ENCODE data around the gene VSIG10L2.
A peak's percentile ranks its signal among the peaks of the same experiment; 100 is the strongest.

VSIG10L2 gene

DNA sequence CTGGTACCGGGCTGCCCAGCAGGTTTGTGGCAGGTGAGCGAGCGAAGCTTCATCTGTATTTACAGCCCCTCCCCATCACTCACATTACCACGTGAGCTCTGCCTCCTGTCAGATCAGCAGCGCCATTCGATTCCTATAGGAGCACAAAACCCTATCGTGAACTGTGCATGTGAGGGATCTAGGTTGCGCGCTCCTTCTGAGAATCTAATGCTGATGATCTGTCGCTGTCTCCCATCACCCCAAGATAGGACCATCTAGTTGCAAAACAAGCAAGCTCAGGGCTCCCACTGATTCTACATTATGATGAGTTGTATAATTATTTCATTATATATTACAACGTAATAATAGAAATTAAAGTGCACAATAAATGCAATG, 15.8 kb upstream of the VSIG10L2 start:
- DNase-seq: no peak

DNA sequence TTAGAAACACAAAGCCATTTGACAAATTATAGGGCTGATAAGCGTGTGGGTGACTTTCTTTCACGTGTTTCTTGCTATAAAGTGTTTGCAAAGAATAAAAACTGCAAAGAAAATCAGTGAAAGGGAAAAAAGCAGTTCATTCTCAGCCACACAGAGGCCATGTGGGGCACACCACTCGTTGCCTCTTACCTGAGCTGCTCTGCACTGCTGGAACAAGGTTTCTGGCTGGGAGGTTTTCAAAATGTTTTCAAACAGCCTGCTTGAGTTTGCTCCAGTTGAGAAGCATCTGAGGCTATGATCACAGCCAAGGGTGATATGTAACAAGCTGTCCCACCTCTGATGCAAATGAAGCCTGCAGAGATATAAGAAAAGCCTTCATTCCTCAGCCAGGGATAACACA, 14.7 kb upstream of the VSIG10L2 start:
- no peak for DNase-seq

DNA sequence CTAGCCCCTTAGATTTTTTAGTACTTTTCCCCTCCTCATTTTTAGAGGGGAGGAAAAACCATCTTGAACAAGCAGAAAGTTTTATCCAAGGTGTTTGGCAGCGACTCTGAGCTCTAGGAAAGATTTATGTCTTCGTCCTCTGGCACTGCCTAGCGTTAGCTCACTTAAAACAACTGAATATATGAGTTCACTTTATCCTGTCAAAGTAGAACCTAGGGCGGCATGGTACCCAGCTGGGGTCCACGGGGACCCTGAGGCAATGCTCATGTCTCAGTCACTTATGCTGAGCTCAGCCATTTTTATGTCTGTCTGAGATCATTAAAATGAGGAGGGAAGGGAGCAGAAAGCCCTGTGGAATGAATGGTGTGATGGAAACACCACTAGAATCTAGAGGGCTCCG, 14.2 kb upstream of the VSIG10L2 start:
- DNase-seq: no peak

DNA sequence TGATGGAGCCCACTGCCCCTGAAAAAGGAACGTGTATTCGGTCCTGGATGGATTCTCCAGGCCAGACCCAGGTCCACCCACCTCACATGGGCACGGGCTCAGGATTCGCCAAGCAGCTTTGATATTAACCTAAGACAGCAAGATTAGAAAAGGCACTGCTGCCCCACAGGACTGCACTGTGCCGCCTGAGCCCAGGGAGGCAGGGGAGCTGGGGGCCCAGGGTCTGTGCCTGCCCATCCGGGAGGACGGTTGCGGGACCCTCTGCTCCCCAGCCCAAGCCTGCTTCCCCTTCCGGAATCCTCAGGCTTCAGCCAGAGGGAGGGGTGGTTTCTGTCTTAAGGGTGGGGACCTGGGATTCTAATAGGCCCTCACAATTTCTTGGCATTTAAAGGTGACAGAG, 13.5 kb upstream of the VSIG10L2 start:
- no peak for DNase-seq

DNA sequence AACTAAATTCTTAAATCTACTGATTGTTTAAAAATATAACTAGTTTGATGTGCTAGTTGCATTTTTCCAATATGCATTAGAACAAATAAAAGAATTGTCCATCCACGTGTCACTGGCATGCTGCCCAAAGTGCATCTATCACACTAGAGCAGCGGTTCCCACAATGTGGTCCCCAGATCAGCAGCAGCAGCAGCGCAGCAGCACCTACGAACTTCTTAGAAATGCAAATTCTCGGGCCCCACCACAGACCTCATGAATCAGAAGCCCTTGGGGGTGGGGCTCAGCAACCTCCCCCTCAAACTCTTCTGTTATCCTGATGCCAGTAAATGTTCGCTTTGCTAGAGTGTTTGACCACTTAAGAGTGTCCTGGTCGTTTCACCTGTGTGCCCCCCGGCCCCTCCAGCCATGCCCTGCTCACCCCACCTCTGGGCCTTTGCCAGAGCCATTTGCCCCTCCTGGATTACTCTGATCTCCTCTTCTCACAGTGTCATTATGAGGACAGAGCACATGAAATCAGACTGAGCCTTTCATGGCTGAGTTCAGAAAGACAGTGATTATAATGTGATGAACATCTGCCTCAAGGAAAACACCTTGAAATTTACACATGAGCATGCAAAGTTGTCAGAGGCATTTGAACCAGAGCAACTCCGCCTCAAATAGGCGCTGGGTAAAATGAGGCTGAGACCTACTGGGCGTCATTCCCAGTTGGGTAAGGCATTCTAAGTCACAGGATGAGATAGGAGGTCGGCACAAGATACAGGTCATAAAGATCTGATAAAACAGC, 12.6 kb upstream of the VSIG10L2 start:
- DNase-seq: peak in 1 of 5 experiments; percentile 11

DNA sequence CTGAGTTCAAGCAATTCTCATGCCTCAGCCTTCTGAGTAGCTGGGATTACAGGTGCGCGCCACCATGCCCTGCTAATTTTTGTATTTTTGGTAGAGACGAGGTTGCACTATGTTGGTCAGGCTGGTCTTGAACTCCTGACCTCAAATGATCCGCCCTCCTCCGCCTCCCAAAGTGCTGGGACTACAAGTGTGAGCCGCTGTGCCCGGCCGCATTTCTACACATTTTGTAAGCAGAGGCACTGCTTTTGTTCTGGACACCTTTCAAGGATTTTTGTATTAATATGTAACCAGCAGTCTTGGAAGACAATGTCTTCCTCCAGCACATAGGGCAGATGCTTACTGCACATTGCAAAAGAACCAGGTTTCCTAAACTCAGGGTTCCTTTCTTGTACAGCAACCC, 11.4 kb upstream of the VSIG10L2 start:
- no peak for DNase-seq

DNA sequence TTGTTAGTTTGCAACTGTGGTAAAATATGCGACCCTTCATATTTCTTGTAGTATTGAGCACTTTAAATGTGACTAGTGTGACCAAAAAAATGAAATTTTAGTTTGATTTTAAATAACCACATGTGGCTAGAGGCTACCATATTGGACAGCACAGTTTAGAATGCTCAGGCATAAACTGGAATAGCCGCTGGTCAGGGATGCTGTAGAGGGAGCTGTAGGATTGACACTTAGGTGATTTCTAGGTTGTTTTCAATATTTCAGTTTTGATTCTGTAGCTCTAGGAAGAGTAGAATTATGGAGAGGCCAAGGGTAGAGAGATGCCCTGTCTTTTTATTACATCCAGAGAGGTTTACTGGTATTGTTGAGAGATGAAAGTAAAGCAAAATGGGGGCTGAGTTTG, 10.8 kb upstream of the VSIG10L2 start:
- DNase-seq: no peak

DNA sequence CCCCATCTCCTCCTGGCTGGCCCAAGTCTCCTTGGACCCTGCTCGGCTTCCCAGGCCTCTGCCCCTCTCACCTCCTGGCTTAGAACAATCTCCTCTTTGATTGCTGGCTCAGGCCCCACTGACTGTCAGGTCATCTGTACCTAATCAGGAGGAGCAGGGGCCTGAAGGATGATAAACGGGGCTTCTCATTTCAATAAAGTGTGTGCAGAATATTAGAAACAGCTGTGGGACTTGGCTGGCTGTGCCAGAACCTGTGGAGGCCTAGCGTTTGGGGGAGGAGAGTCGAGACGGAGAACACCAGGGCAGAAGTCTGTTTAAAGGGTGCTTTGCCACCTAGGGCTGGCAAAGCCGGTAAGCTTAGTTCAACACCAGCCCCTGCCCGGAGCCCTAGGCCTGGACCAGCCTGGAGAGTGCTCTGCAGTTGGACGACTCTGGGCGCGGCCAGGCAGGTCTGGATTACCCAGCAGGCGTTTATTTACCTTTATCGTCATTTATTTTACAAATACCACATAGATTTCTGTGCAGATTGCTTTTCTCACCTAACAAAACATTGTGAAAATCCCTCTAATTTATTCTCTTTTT, 10.1 kb upstream of the VSIG10L2 start:
- no peak for DNase-seq

DNA sequence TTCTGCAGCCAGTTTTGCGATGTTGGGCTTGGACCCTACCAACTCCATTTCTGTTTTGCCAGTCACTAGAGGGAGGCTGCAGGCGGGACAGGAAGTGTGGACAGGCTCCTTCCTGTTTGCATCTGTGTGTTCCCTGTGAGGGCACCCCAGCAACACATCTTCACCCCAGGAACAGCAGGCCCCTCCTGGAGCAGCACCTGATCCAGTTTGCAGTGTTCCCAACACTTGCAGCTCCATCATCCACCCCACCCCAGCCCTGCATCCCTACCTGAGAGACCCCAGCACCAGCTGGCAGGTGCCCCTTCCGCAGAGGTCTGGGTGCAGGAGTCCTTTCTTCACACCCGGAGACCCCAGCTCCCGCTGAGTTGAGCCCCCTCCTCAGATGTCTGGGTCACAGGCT, 7.4 kb upstream of the VSIG10L2 start:
- DNase-seq: peak in 1 of 5 experiments; percentile 48

DNA sequence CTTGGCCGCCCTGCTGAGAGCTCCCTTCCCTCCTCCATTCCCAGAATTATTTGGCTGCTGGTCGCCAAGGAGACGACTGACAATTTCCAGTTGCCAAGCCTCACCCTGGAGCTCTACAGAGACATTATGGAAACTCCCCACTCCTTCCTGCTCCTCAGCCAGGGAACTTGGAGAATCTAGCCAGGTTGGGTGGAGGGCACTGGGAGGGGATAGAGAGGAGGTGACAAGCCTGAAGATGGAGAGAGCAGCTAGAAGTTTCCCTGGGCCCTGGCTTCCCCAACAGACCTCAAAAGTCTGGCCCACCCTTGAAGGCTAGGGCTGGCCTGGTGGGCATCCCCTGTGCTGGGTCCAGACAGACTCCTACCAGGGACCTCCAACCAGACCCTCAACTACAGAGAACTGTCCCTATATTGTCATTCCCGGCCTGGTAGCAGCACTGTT, 6.7 kb upstream of the VSIG10L2 start:
- DNase-seq: no peak

DNA sequence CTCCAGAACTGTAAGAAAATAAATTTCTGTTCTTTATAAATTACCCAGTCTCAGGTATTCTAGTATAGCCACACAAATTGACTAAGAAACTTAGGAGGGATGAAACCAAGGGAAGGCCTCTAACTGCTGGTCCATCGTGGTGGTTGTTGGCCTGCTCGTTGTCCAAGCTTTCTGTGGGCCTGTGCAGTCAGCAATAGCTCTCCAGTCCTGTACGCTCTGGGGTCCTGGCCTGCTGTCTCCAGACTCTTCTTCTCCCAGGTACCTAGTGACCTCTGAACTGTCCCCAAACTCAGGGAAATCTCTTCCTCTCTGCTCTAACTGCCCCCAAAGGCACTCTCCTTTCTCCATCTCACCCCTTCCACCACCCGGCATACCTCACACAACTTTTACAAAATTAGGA, 5.7 kb upstream of the VSIG10L2 start:
- no peak for DNase-seq

DNA sequence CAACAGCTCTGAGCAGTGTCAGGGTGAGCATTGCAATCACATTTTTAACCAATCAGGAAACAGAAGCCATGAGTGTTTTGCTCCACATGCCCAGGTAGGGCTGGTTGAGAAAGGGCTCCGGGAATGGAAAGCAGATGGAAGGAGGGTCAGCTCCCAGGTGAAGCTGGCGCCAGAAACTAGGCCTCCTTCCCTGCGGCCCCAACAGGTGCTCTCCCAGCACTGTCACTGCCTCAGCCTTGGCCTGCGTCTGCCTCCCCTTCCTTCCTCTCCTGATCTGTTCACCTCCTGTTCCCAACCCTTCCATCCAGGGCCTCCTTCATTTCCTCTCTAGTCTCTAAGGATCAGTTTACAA, 4.6 kb upstream of the VSIG10L2 start:
- DNase-seq: no peak

DNA sequence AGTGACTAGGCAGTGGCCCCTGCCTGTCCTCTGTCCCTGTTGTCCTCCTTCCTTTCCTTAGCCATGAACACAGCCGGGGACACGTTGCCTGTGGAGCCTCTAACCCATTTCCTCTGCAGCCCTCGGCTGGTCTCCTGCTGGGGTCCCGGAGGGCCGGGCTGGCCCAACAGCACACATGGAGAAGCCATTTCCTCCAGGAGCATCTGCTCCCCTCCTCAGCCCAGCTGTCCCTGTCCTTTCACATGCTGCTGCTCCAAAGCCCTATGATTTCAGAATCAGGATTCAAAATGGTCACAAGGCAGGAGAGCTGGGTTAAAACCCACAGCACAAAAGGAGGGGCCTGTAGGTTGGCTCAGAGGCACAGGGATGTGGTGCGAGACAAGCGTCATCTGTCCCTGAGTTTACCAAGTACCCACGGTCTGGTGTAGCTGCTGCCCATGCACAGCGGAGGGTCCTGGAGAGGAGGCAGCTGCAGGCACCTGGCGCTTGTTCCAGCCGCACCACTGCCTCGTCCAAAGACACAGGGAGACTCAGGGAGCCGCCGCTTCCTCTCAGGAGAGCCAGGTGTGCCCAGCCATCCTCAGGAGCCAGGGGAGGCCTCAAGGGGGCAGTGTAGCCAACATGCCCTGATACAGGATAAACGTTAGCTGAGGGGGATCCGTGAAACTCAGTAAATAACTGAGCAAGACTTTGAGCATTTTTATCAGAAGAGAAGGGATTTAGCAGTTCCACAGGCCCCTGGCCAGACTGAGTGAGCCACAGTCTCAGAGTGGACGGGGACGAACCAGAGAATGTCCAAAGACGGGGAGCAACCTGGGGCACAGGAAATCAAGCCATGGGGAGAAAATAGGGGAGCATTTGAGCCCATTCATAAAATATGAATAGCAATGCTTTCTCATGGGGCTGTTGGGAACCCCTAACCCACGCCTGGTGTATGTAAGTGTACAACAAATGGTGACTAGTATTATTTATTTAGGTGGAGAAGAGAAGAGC, 3.9 kb upstream of the VSIG10L2 start:
- DNase-seq: peak in 3 of 5 experiments; percentile 25 to 54 (median 29)

DNA sequence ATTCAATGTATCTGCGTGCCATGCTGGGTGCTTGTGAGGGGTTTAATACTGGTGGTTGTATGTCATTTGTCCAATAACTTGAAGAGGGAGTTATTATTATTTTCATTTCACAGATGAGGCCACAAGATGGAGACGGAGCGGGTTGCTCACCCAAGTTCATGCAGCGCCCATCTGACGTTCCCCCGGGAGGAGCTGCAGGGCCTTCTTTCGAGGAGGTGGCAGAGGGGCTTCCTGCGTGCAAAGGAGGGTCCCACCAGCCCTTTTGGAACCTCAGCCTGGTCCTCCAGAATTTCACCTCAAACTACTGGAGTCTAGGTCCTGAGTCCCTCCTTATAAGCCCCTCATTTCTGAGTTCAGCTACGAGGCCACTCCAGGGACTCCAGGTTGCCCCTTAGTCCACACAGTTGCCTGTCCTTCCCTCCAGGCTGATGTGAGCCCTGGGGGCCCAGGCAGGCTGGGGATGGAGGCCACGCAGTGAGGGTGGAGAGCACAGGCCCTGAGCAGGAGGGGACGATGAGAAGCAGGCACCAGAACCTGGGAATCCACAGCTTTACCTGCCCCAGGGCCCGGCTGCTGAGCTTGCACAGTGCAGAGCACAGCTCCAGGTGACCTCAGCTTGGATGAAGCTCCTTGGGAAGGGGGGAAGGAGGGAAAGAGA, 2.9 kb upstream of the VSIG10L2 start:
- no peak for DNase-seq

DNA sequence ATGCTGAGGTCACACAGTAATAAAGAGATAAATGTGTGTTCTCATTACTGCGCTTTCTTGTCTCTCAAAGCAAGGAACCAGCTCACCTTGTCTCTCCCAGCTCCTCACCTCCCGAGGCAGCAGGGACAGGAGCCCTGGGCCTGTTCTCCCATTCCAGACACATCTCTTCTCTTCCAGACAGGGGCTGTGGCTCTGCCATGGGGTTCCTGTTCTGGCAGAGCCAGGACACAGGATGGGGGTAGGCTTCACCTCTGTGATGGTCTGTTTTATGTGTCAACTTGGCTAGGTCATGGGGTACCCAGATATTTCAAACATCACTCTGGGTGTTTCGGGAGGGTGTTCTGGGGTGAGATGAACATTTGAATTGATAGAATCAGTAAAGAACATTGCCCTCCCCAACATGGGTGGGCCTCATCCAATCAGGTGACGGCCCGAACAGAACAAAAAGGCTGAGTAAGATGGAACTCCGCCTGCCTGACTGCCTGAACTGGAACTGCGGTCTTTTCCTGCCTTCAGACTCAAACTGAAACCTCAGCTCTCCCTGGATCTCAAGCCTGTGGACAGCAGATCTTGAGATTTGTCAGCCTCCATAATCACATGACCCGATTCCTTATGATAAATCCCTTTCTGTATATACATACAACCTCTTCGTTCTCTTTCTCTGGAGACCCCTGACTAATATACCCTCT, 2.0 kb upstream of the VSIG10L2 start:
- no peak for DNase-seq

DNA sequence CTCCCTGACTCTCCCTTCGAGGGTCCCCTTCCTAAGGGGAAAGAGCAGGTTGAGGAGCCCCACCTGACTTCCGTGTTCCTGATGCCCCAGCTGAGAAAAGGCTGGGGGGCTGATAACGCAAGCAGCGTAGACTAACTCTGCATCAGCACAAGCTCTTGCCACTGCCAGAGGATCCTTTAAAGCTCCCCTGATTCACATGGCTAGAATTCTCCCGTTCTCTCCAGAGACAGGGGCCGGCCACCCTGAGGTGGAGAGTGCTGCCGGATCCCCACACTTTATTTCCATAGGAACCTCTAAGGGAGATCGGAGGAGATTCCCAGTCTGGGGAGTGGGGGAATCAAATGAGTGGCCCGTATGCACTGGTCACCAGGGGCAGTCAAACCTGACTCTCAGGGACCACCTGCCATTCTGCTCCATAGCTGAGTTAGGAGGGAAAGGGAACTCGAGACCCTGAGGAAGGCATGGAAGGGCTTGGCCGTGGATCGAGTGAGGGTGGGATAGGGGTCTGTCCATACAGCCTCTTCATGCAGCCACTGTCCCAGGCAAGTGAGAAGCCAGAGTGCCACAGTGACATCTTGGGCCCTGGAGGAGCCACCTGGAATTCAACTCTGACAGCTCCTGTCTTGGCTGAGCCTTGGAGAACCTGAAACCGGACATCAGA, 1.4 kb upstream of the VSIG10L2 start:
- DNase-seq: no peak

DNA sequence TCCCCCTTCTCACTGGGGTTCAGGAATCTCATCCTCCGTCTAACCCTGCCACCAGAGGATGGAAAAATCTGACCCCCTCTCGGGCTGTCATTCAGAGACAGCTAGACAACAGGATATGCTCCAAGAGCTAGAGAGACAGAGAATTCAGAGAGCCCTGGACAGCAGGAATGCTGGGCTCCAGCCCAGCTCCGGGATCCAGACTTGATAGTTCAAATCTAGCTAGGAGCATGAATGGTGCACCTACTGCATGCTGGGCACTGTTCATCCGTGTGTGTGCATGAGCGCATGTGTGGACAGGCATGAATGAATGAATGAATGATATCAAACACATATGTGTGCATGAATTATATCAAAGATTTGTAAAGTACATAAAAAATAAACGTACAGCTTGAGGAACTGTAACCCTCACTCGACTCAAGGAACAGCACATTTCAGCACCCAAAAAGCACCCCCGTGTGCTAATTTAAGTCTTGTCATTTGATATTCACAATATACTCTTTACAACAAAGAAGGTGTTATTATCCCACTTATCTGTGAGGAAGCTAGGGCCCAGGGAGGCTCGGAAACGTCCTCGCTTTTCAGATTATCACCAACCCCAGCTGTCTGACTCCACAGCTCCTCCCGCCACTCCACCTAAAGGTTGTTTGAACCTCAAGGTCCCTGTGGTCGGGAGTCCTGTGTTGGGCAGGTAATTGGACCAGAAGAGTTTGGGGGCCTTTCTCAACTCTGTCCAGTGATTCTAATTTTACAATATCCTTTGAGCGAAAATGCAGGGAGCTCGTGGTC, 640 bp upstream of the VSIG10L2 start:
- DNase-seq: no peak

DNA sequence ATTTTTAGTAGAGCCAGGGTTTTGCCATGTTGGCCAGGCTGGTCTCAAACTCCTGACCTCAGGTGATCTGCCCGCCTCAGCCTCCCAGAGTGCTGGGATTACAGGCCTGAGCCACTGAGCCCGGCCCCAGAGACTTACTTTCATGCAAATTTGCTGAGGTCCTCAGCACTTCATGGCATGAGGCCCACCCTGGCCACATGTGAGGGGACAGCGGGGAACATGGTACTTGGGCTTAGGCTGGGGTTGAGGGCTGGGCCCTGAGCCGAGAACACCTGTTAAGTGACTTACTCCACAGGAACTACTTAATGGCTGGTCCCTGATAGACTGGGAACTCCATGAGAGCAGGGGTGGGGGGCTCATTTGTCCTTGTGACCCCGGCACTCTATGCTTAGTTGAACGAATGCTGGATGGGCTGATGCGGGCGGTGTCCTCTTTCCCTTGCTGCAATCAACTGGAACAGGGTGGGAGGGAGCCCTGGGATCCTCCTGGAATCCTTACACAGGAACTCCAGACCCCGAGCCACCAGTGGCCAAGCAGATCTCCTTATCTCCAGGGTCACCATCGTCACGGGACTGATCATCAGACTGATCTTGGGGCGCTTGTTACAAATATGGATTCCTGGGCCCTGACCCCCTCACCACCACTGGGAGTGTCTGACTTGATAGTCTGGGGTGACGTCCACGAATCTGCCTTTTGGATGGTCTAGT, 1.0 kb downstream of the VSIG10L2 start:
- DNase-seq: no peak

DNA sequence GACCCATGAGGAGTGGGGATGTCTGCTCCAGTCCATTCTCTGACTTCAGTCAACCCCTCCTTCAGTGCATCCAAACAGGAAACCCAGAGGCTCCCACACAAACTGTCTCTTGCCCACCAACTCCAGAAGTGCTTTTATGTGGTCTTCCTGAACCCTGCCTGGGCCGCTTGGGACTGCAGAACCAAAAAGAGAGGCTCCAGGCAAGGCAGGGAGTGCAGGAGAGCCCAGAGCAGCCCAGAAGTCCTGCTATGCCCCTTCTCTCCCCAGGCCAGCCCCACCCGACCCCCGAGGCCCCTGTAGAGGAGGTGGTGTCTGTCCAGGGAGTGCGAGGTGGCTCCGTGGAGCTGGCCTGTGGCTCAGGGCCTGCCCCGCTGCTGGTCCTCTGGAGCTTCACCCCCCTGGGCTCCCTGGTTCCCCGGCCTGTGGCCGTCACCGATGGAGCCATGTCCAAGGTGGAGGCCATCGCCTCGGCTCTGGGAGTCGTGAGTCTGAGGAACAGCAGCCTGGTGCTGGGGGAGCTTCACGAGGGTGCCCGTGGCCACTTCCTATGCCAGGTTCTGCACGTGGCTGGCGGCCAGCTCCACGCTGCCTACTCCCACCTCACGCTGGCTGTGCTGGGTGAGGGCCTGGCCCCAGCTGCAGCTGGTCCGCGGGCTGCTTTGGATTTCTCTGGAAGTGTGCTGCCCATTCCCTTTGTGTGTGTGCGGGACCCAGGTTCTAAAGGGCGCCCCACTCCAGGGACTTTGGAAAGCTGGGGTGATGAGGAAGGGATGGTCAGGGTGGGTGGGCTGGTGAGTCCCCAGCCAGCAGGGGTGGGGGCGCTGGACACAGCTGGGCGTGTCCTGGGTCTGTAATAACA, 1.8 kb downstream of the VSIG10L2 start:
- no peak for DNase-seq

Measured in T-helper 2 cell (primary cell).